HG03108 (cell line): Measurements from ENCODE around the gene ZNHIT6.
"Not testable (repeated sequence)": the region's sequence is repeated elsewhere in the genome, so short reads cannot be mapped to it uniquely, and the experiment has no call there.

ENCODE experiments used
- ATAC-seq: cut with Tn5 transposase; IDR thresholded peaks from one replicate; pipeline ENCODE4 v1.9.1; 2021; ENCODE audit warnings: moderate library complexity; ENCODE audit not compliant: unreplicated experiment

Gene ZNHIT6

GRCh38 chr1:85672031-85672660 is 36.1 kb downstream of the ZNHIT6 start:
- no peak for ATAC-seq

GRCh38 chr1:85665932-85666331 is 42.3 kb downstream of the ZNHIT6 start:
- no peak for ATAC-seq

- ATAC-seq = no peak
These were observed 44.9 kb downstream of the ZNHIT6 start for GRCh38 chr1:85663382-85663781.

- no peak for ATAC-seq
These were observed 46.5 kb downstream of the ZNHIT6 start for GRCh38 chr1:85661767-85662166.

GRCh38 chr1:85660541-85660940 is 47.7 kb downstream of the ZNHIT6 start:
- no peak for ATAC-seq

GRCh38 chr1:85659174-85659573 is 49.1 kb downstream of the ZNHIT6 start:
- ATAC-seq = no peak

- ATAC-seq = no peak
These were observed 51.3 kb downstream of the ZNHIT6 start for GRCh38 chr1:85656948-85657347.

GRCh38 chr1:85656256-85656655 is 52.0 kb downstream of the ZNHIT6 start:
- ATAC-seq = no peak

GRCh38 chr1:85655315-85655714 is 52.9 kb downstream of the ZNHIT6 start:
- no peak for ATAC-seq

- no peak for ATAC-seq
These were observed 54.0 kb downstream of the ZNHIT6 start for GRCh38 chr1:85654066-85654782.

GRCh38 chr1:85652327-85652726 is 55.9 kb downstream of the ZNHIT6 start:
- no peak for ATAC-seq

- ATAC-seq = no peak
These were observed 57.6 kb downstream of the ZNHIT6 start for GRCh38 chr1:85650645-85651044.

GRCh38 chr1:85649591-85649990 is 58.6 kb downstream of the ZNHIT6 start:
- no peak for ATAC-seq

- not testable (repeated sequence) for ATAC-seq
These were observed 66.4 kb downstream of the ZNHIT6 start for GRCh38 chr1:85641598-85642556.

GRCh38 chr1:85639920-85640319 is 68.3 kb downstream of the ZNHIT6 start:
- ATAC-seq = not testable (repeated sequence)

GRCh38 chr1:85638412-85638811 is 69.8 kb downstream of the ZNHIT6 start:
- no peak for ATAC-seq

GRCh38 chr1:85630493-85630892 is 77.7 kb downstream of the ZNHIT6 start:
- no peak for ATAC-seq

- no peak for ATAC-seq
These were observed 78.7 kb downstream of the ZNHIT6 start for GRCh38 chr1:85629532-85629920.

GRCh38 chr1:85628791-85629531 is 79.3 kb downstream of the ZNHIT6 start:
- no peak for ATAC-seq

- no peak for ATAC-seq
These were observed 81.4 kb downstream of the ZNHIT6 start for GRCh38 chr1:85626818-85627217.

GRCh38 chr1:85624361-85624760 is 83.9 kb downstream of the ZNHIT6 start:
- no peak for ATAC-seq
